Spleen (tissue), 7 donors: ENCODE results near the gene CHST7.

Source experiments
- POLR2AphosphoS5 ChIP-seq, 3 donors: sonication (generic); formaldehyde crosslinking; IDR thresholded peaks; one replicate each; pipeline ENCODE4 v1.5.1; 2017; ENCODE audit warnings: antibody characterized with exemption in 3 of 3
- TF ChIP-seq, protein P1 (sequence below), 11 experiments: fragments of 200-600 bp in 7 of 11; fragments of 450-650 bp in 4 of 11; sonication (generic) in 4 of 11; IDR thresholded peaks in 8 of 11; conservative IDR thresholded peaks in 3 of 11; 1 replicate in 7 of 11; 2 replicates in 4 of 11; pipeline versions ENCODE4 v1.4.0 to v1.8.0; 2016 to 2021; ENCODE audit warnings: antibody characterized with exemption in 11 of 11, inconsistent platforms in 4 of 11, mild to moderate bottlenecking in 1 of 11
- donor health status: DM: no; HTN: no; CAD: no; lungs with moderate emphysema.
- donor health status: DM: no; HTN: no; CAD: no.
- donor health status: DM: no; HTN: no; CAD: no.

DNA sequence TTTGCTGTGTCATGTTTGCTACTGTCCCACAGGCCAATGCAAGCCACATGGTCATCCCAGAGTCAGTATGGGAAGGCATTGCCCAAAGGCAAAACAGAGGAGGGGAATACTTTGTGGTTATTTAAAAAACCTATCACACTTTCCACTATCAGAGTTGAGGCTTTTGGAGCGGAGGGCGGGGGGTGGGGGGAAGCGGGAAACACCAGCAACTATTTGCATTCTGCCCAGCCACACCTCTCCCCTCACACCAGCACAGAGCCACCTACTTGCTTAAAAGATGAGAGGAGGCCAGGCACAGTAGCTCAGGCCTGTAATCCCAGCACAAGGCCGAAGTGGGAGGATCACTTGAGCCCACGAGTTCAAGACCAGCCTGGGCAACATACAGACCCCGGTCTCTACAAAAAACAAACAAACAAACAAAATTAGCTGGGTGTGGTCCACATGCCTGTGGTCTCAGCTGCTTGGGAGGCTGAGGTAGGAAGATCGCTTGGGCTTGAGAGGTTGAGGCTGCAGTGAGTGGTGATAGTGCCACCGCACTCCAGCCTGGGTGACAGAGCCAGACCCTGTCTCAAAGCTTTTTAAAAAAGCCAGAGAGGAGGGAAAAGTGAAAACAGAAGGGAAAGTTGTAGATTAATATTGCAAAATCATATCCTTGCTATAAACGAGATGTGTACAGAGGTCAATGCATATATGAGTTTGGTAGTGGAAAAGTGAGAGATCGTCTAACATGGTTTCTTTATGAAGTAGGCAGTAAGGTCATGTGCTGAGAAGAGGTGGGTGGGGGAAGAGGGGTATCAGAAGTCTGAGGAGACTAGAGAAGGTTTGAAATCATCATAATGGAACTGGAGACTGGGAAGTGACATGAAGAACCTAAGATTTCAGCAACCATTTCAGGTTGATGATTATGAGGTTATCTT lies 1.9 kb upstream of the CHST7 start:
- TF ChIP-seq, protein P1, sequence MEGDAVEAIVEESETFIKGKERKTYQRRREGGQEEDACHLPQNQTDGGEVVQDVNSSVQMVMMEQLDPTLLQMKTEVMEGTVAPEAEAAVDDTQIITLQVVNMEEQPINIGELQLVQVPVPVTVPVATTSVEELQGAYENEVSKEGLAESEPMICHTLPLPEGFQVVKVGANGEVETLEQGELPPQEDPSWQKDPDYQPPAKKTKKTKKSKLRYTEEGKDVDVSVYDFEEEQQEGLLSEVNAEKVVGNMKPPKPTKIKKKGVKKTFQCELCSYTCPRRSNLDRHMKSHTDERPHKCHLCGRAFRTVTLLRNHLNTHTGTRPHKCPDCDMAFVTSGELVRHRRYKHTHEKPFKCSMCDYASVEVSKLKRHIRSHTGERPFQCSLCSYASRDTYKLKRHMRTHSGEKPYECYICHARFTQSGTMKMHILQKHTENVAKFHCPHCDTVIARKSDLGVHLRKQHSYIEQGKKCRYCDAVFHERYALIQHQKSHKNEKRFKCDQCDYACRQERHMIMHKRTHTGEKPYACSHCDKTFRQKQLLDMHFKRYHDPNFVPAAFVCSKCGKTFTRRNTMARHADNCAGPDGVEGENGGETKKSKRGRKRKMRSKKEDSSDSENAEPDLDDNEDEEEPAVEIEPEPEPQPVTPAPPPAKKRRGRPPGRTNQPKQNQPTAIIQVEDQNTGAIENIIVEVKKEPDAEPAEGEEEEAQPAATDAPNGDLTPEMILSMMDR (IDR thresholded peaks at IDR 0.05 in 8 of 11, conservative IDR thresholded peaks at IDR 0.05 in 3 of 11): no peak
- no peak for TF ChIP-seq POLR2AphosphoS5 (IDR thresholded peaks at IDR 0.05)
